ENCODE measurements around the gene ZNF385B. TPM values are rescaled to one million over a fixed set of nuclear protein-coding genes. Genes with fewer than 3 reads are reported as not detected.

The ZNF385B gene
- total RNA-seq, 1 experiment from 2014 or later: not detected

GRCh38 chr2:179613701-179614100, 247.7 kb downstream of the ZNF385B start:
- H3K79me2 ChIP-seq (ENCODE audit: low read length): no peaks in the 10 kb centered on the region
- H3K9ac ChIP-seq (ENCODE audit: low read length): no peak overlapping the region
- no peak overlapping the region for H3K27ac ChIP-seq (ENCODE audit: low read length)
- no peaks in the 10 kb centered on the region for H3K36me3 ChIP-seq (ENCODE audit: insufficient read depth, low read length)
- no peaks in the 10 kb centered on the region for H3K27me3 ChIP-seq (ENCODE audit: low read length)
- H3K4me3 ChIP-seq (ENCODE audit: low read length): no peak overlapping the region
- H3K4me1 ChIP-seq (ENCODE audit: low read length): no peaks in the 10 kb centered on the region
- H3K4me2 ChIP-seq (ENCODE audit: low read depth, low read length, poor library complexity, severe bottlenecking): no peak overlapping the region
- DNase-seq: no peak
- H3K9me3 ChIP-seq (ENCODE audit: low read length): no peaks in the 10 kb centered on the region
- H4K20me1 ChIP-seq (ENCODE audit: insufficient read depth, low read depth, low read length): no peaks in the 10 kb centered on the region
- no peak overlapping the region for H2AFZ ChIP-seq (ENCODE audit: low read length)
- H3K9me2 ChIP-seq (replicated peaks; ENCODE audit: insufficient read depth, low read length): no peaks in the 10 kb centered on the region

GRCh38 chr2:179613299-179613651, 248.1 kb downstream of the ZNF385B start:
- H3K4me3 ChIP-seq (ENCODE audit: low read length): no peak overlapping the region
- H3K27me3 ChIP-seq (ENCODE audit: low read length): no peaks in the 10 kb centered on the region
- no peak overlapping the region for H3K27ac ChIP-seq (ENCODE audit: low read length)
- H3K4me2 ChIP-seq (ENCODE audit: low read depth, low read length, poor library complexity, severe bottlenecking): no peak overlapping the region
- no peak overlapping the region for H3K9ac ChIP-seq (ENCODE audit: low read length)
- no peaks in the 10 kb centered on the region for H3K79me2 ChIP-seq (ENCODE audit: low read length)
- H4K20me1 ChIP-seq (ENCODE audit: insufficient read depth, low read depth, low read length): no peaks in the 10 kb centered on the region
- H3K36me3 ChIP-seq (ENCODE audit: insufficient read depth, low read length): no peaks in the 10 kb centered on the region
- H3K4me1 ChIP-seq (ENCODE audit: low read length): no peaks in the 10 kb centered on the region
- no peak for DNase-seq
- no peaks in the 10 kb centered on the region for H3K9me3 ChIP-seq (ENCODE audit: low read length)
- H3K9me2 ChIP-seq (replicated peaks; ENCODE audit: insufficient read depth, low read length): no peaks in the 10 kb centered on the region
- H2AFZ ChIP-seq (ENCODE audit: low read length): no peak overlapping the region

DNA sequence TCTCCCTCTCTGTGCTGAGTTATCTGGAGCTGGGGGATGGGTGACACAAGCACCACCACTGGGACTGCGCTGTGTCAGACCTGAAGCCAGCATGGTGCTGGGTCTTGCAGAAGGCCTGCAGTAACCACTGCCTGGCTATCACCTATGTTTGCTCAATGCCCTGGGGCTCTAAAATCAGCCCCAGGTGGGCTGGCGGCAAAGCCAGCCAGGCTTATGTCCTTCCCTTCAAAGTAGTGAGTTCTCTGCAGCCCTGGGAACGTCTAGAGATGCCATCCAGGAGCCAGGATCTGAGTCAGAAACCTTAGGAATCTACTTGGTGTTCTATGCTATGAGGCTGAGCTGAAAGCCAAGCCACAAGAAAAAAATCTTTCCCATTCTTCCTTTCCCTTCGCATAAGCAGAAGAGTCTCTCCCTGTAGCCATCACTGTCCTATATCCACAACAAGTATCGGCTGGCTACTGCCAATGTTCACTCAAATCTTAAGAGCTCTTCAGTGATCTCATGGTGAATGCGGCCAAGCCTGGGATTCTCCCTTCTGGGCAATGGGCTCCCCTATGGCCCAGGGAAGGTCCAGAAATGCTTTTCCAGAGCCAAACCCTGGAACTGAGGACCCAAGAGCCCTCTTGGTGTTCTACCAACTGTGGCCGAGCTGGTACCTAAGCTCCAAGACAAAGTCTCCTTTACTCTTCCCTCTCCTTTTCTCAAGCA, 248.7 kb downstream of the ZNF385B start:
- no peaks in the 10 kb centered on the region for H3K27me3 ChIP-seq (ENCODE audit: low read length)
- H3K4me3 ChIP-seq (ENCODE audit: low read length): no peak overlapping the region
- H3K9me2 ChIP-seq (replicated peaks; ENCODE audit: insufficient read depth, low read length): no peaks in the 10 kb centered on the region
- no peak overlapping the region for H3K4me2 ChIP-seq (ENCODE audit: low read depth, low read length, poor library complexity, severe bottlenecking)
- H3K36me3 ChIP-seq (ENCODE audit: insufficient read depth, low read length): no peaks in the 10 kb centered on the region
- DNase-seq: no peak
- H2AFZ ChIP-seq (ENCODE audit: low read length): no peak overlapping the region
- H3K27ac ChIP-seq (ENCODE audit: low read length): no peak overlapping the region
- H3K9me3 ChIP-seq (ENCODE audit: low read length): no peaks in the 10 kb centered on the region
- no peak overlapping the region for H3K9ac ChIP-seq (ENCODE audit: low read length)
- H3K79me2 ChIP-seq (ENCODE audit: low read length): no peaks in the 10 kb centered on the region
- no peaks in the 10 kb centered on the region for H4K20me1 ChIP-seq (ENCODE audit: insufficient read depth, low read depth, low read length)
- H3K4me1 ChIP-seq (ENCODE audit: low read length): no peaks in the 10 kb centered on the region

GRCh38 chr2:179612108-179612507, 249.3 kb downstream of the ZNF385B start:
- no peaks in the 10 kb centered on the region for H3K36me3 ChIP-seq (ENCODE audit: insufficient read depth, low read length)
- no peaks in the 10 kb centered on the region for H3K79me2 ChIP-seq (ENCODE audit: low read length)
- no peaks in the 10 kb centered on the region for H3K4me1 ChIP-seq (ENCODE audit: low read length)
- no peaks in the 10 kb centered on the region for H4K20me1 ChIP-seq (ENCODE audit: insufficient read depth, low read depth, low read length)
- DNase-seq: no peak
- H3K9me2 ChIP-seq (replicated peaks; ENCODE audit: insufficient read depth, low read length): no peaks in the 10 kb centered on the region
- no peak overlapping the region for H3K27ac ChIP-seq (ENCODE audit: low read length)
- H3K9me3 ChIP-seq (ENCODE audit: low read length): no peaks in the 10 kb centered on the region
- no peaks in the 10 kb centered on the region for H3K27me3 ChIP-seq (ENCODE audit: low read length)
- no peak overlapping the region for H3K9ac ChIP-seq (ENCODE audit: low read length)
- H2AFZ ChIP-seq (ENCODE audit: low read length): no peak overlapping the region
- no peak overlapping the region for H3K4me3 ChIP-seq (ENCODE audit: low read length)
- H3K4me2 ChIP-seq (ENCODE audit: low read depth, low read length, poor library complexity, severe bottlenecking): no peak overlapping the region

DNA sequence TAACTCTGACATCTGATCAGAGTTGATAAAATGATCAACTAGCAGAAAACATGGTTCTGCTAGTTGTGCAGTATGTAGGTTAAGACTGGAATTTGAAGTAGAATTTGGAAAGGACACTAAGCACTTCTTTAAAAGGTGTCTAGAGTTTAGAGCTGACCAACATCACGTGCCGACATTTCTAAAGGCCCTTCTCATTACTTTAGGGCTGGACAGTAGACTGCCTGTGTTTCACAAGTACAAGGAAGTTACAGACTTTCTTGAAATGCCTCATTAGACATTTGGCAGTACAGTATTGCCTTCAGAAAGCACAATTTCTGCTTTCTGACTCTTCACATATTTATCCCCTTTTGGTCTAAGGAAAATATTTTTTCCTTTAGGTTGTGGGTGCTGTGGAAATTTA, 255.3 kb downstream of the ZNF385B start:
- no peak overlapping the region for H2AFZ ChIP-seq (ENCODE audit: low read length)
- no peaks in the 10 kb centered on the region for H3K9me2 ChIP-seq (replicated peaks; ENCODE audit: insufficient read depth, low read length)
- no peak overlapping the region for H3K4me3 ChIP-seq (ENCODE audit: low read length)
- no peak for DNase-seq
- no peaks in the 10 kb centered on the region for H3K4me1 ChIP-seq (ENCODE audit: low read length)
- H3K27ac ChIP-seq (ENCODE audit: low read length): no peak overlapping the region
- no peak overlapping the region for H3K9ac ChIP-seq (ENCODE audit: low read length)
- no peaks in the 10 kb centered on the region for H3K9me3 ChIP-seq (ENCODE audit: low read length)
- no peaks in the 10 kb centered on the region for H3K27me3 ChIP-seq (ENCODE audit: low read length)
- no peaks in the 10 kb centered on the region for H3K79me2 ChIP-seq (ENCODE audit: low read length)
- H3K4me2 ChIP-seq (ENCODE audit: low read depth, low read length, poor library complexity, severe bottlenecking): no peak overlapping the region
- H4K20me1 ChIP-seq (ENCODE audit: insufficient read depth, low read depth, low read length): no peaks in the 10 kb centered on the region
- H3K36me3 ChIP-seq (ENCODE audit: insufficient read depth, low read length): no peaks in the 10 kb centered on the region

GRCh38 chr2:179605341-179605740, 256.1 kb downstream of the ZNF385B start:
- Histone ChIP-seq H3K79me2 (ENCODE audit: low read length) (no peaks in the 10 kb centered on the region), H4K20me1 (ENCODE audit: insufficient read depth, low read depth, low read length) (no peaks in the 10 kb centered on the region), H3K9me2 (replicated peaks; ENCODE audit: insufficient read depth, low read length) (no peaks in the 10 kb centered on the region), H3K9me3 (ENCODE audit: low read length) (no peaks in the 10 kb centered on the region), H3K36me3 (ENCODE audit: insufficient read depth, low read length) (no peaks in the 10 kb centered on the region), H3K9ac (ENCODE audit: low read length) (no peak overlapping the region), H3K27ac (ENCODE audit: low read length) (no peak overlapping the region), H3K4me2 (ENCODE audit: low read depth, low read length, poor library complexity, severe bottlenecking) (no peak overlapping the region), H3K27me3 (ENCODE audit: low read length) (no peaks in the 10 kb centered on the region), H3K4me3 (ENCODE audit: low read length) (no peak overlapping the region), H3K4me1 (ENCODE audit: low read length) (no peaks in the 10 kb centered on the region), H2AFZ (ENCODE audit: low read length) (no peak overlapping the region)
- DNase-seq: no peak

DNA sequence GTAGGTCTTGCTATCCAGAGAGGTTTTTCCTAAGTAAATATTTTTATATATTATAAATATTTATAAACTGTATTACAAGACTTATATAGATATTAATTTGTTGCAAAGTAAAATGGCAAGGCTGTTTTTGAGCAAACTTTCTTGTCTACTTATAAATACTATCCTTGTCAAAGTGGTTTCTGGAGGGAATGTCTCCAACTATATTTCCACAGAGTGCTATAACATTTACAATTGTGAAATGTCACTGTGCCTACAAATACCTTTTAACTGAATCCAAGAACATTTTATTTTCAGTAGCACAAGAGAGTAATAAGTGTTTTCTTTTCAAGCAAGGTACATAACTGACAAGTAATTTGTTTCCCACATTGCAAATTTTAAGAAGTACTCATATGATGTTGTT, 256.8 kb downstream of the ZNF385B start:
- H3K9me2 ChIP-seq (replicated peaks; ENCODE audit: insufficient read depth, low read length): no peaks in the 10 kb centered on the region
- no peaks in the 10 kb centered on the region for H3K36me3 ChIP-seq (ENCODE audit: insufficient read depth, low read length)

GRCh38 chr2:179602452-179602851, 259.0 kb downstream of the ZNF385B start:
- Histone ChIP-seq H3K36me3 (ENCODE audit: insufficient read depth, low read length) (no peaks in the 10 kb centered on the region), H3K27me3 (ENCODE audit: low read length) (no peaks in the 10 kb centered on the region; the same call in 1 of the 2 replicates), H3K4me3 (ENCODE audit: low read length) (no peak overlapping the region), H3K9ac (ENCODE audit: low read length) (no peak overlapping the region), H2AFZ (ENCODE audit: low read length) (no peak overlapping the region), H3K4me2 (ENCODE audit: low read depth, low read length, poor library complexity, severe bottlenecking) (no peak overlapping the region), H3K9me3 (ENCODE audit: low read length) (no peaks in the 10 kb centered on the region), H3K4me1 (ENCODE audit: low read length) (no peaks in the 10 kb centered on the region), H3K79me2 (ENCODE audit: low read length) (no peaks in the 10 kb centered on the region), H4K20me1 (ENCODE audit: insufficient read depth, low read depth, low read length) (no peaks in the 10 kb centered on the region), H3K9me2 (replicated peaks; ENCODE audit: insufficient read depth, low read length) (no peaks in the 10 kb centered on the region), H3K27ac (ENCODE audit: low read length) (no peak overlapping the region)
- DNase-seq: no peak

More for the DNA sequence above, 256.8 kb downstream of the ZNF385B start:
- Histone ChIP-seq H3K27ac (ENCODE audit: low read length) (no peak overlapping the region), H3K27me3 (ENCODE audit: low read length) (no peaks in the 10 kb centered on the region; the same call in 1 of the 2 replicates), H3K79me2 (ENCODE audit: low read length) (no peaks in the 10 kb centered on the region), H3K4me3 (ENCODE audit: low read length) (no peak overlapping the region), H3K9ac (ENCODE audit: low read length) (no peak overlapping the region), H2AFZ (ENCODE audit: low read length) (no peak overlapping the region), H3K9me3 (ENCODE audit: low read length) (no peaks in the 10 kb centered on the region), H3K4me1 (ENCODE audit: low read length) (no peaks in the 10 kb centered on the region), H3K4me2 (ENCODE audit: low read depth, low read length, poor library complexity, severe bottlenecking) (no peak overlapping the region), H4K20me1 (ENCODE audit: insufficient read depth, low read depth, low read length) (no peaks in the 10 kb centered on the region)
- DNase-seq: no peak

All from Karpas-422 (cell line).